Measurements from ENCODE around the gene GJA10.

- TF ChIP-seq CTCF (IDR thresholded peaks at IDR 0.05): no peak
- TF ChIP-seq EP300 (IDR thresholded peaks at IDR 0.05): no peak
- no peak for TF ChIP-seq POLR2A (IDR thresholded peaks at IDR 0.05)
- no peak for TF ChIP-seq POLR2AphosphoS5 (IDR thresholded peaks at IDR 0.05)
Observed at GRCh38 chr6:89862273-89862672, 32.0 kb upstream of the GJA10 start.
